ENCODE results near the gene TSHZ2.

GRCh38 chr20:53130795-53131194, 158.6 kb downstream of the TSHZ2 start:
- TF ChIP-seq, protein P1, sequence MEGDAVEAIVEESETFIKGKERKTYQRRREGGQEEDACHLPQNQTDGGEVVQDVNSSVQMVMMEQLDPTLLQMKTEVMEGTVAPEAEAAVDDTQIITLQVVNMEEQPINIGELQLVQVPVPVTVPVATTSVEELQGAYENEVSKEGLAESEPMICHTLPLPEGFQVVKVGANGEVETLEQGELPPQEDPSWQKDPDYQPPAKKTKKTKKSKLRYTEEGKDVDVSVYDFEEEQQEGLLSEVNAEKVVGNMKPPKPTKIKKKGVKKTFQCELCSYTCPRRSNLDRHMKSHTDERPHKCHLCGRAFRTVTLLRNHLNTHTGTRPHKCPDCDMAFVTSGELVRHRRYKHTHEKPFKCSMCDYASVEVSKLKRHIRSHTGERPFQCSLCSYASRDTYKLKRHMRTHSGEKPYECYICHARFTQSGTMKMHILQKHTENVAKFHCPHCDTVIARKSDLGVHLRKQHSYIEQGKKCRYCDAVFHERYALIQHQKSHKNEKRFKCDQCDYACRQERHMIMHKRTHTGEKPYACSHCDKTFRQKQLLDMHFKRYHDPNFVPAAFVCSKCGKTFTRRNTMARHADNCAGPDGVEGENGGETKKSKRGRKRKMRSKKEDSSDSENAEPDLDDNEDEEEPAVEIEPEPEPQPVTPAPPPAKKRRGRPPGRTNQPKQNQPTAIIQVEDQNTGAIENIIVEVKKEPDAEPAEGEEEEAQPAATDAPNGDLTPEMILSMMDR (IDR thresholded peaks at IDR 0.05; ENCODE audit: low read depth, low read length), result no peak
- no peak for TF ChIP-seq EZH2phosphoT487 (IDR thresholded peaks at IDR 0.05; ENCODE audit: low read depth)
